Esophagus muscularis mucosa (tissue), 4 donors: ENCODE measurements around the gene VWA7. TPM values are rescaled to one million over a fixed set of nuclear protein-coding genes. Genes with fewer than 3 reads are reported as not detected.

Experiments
- DNase-seq: peaks from one replicate; pipeline ENCODE4 v3.0.0-alpha.2; 2017; ENCODE audit errors: extremely low spot score
- H3K27ac ChIP-seq, 4 donors: fragments of 200-600 bp; sonication (generic); replicated peaks in 1 of 4; 1 replicate in 3 of 4; 2 replicates in 1 of 4; pipeline ENCODE4 v1.5.1; 2016 to 2019; ENCODE audit warnings: mild to moderate bottlenecking in 1 of 4
- H3K27me3 ChIP-seq, 4 donors: fragments of 200-600 bp; sonication (generic); one replicate each; pipeline versions ENCODE4 v1.5.1 to v1.6.0; 2016 to 2019
- H3K36me3 ChIP-seq, 4 donors: fragments of 200-600 bp; sonication (generic); one replicate each; pipeline ENCODE4 v1.5.1; 2016 to 2019
- H3K4me1 ChIP-seq, 4 donors: fragments of 200-600 bp; sonication (generic); one replicate each; pipeline ENCODE4 v1.5.1; 2016 to 2019
- H3K4me3 ChIP-seq, 4 donors: fragments of 200-600 bp; sonication (generic); 1 replicate in 2 of 4; 2 replicates in 2 of 4; pipeline ENCODE4 v1.5.1; 2016 to 2019; ENCODE audit warnings: mild to moderate bottlenecking in 4 of 4, moderate library complexity in 1 of 4
- H3K9me3 ChIP-seq, 4 donors: fragments of 200-600 bp; sonication (generic); 1 replicate in 3 of 4; 2 replicates in 1 of 4; pipeline ENCODE4 v1.5.1; 2016 to 2019
- EP300 ChIP-seq: sonication (generic); formaldehyde crosslinking; IDR thresholded peaks from one replicate; pipeline ENCODE4 v1.6.1; 2017; ENCODE audit warnings: antibody characterized with exemption
- POLR2A ChIP-seq: fragments of 450-650 bp; IDR thresholded peaks from one replicate; pipeline ENCODE4 v1.6.1; 2017; ENCODE audit warnings: antibody characterized with exemption, moderate library complexity, mild to moderate bottlenecking, low read depth
- POLR2AphosphoS5 ChIP-seq, 2 donors: sonication (generic); formaldehyde crosslinking; IDR thresholded peaks; one replicate each; pipeline ENCODE4 v1.6.1; 2017; ENCODE audit warnings: antibody characterized with exemption in 2 of 2
- WGBS: methylation state at CpG from one replicate; pipeline ENCODE4 v1.1.5; 2018; 5-methylcytosine and 5-hydroxymethylcytosine counted together
- intact Hi-C: fragments of 100-400 bp; cut with DNase I; formaldehyde crosslinking; loops from one replicate; pipeline ENCODE4 v1.15.1; 2023
- total RNA-seq, 4 donors: library from RNA; depleted of rRNA; stranded (reverse); fragments of >200 nt; gene quantifications; one replicate each; pipeline versions ENCODE4 v1.1.0 to v1.2.1, GENCODE V29; 2016
- TF ChIP-seq, protein P1 (sequence below), 3 experiments: fragments of 200-600 bp in 2 of 3; fragments of 450-650 bp in 1 of 3; sonication (generic) in 2 of 3; IDR thresholded peaks; one replicate each; pipeline ENCODE4 v1.5.1; 2017 to 2019; ENCODE audit warnings: antibody characterized with exemption in 3 of 3, mild to moderate bottlenecking in 2 of 3, moderate library complexity in 1 of 3

Gene VWA7
- total RNA-seq, 4 donors from 2014 or later = 0.40 to 0.50 (median 0.45) TPM; not detected in 1

DNA sequence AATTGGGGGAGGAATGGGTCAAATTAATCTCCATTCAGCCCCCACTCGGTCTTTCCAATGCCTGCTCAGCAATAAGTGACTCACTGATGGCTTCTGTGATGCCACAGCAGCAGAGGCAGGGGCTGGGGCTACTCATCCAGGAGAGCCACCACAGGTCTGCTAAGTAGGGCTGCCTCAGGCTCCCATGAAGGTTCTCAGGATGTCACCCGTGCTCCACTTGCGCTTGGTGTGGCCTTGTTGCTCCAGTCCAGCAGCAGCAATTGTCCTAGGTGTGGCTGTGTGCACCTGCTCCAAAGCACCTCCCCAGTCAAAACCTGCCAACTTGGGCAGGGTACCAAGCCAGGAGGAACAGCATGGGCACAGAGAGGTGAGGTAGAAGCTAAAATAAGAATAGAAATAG, 55.0 kb downstream of the VWA7 start:
- peaks cover 0 to 7% (median 4%) of the 10 kb centered on the region in 4 donors for H3K4me1 ChIP-seq
- no peak for TF ChIP-seq POLR2A
- TF ChIP-seq, protein P1, sequence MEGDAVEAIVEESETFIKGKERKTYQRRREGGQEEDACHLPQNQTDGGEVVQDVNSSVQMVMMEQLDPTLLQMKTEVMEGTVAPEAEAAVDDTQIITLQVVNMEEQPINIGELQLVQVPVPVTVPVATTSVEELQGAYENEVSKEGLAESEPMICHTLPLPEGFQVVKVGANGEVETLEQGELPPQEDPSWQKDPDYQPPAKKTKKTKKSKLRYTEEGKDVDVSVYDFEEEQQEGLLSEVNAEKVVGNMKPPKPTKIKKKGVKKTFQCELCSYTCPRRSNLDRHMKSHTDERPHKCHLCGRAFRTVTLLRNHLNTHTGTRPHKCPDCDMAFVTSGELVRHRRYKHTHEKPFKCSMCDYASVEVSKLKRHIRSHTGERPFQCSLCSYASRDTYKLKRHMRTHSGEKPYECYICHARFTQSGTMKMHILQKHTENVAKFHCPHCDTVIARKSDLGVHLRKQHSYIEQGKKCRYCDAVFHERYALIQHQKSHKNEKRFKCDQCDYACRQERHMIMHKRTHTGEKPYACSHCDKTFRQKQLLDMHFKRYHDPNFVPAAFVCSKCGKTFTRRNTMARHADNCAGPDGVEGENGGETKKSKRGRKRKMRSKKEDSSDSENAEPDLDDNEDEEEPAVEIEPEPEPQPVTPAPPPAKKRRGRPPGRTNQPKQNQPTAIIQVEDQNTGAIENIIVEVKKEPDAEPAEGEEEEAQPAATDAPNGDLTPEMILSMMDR (IDR thresholded peaks at IDR 0.05) = no peak
- TF ChIP-seq EP300 = no peak
- no peak for TF ChIP-seq POLR2AphosphoS5 (IDR thresholded peaks at IDR 0.05)
- no peak overlapping the region for H3K4me3 ChIP-seq
- no peaks in the 10 kb centered on the region for H3K27me3 ChIP-seq
- DNase-seq = no peak
- intact Hi-C loops = no loop called here
- H3K27ac ChIP-seq = no peak overlapping the region
- H3K9me3 ChIP-seq = no peaks in the 10 kb centered on the region
- WGBS = 100% methylated on average over 2 of the region's 3 CpGs
- peaks cover 13 to 28% (median 14%) of the 10 kb centered on the region in 4 donors for H3K36me3 ChIP-seq

DNA sequence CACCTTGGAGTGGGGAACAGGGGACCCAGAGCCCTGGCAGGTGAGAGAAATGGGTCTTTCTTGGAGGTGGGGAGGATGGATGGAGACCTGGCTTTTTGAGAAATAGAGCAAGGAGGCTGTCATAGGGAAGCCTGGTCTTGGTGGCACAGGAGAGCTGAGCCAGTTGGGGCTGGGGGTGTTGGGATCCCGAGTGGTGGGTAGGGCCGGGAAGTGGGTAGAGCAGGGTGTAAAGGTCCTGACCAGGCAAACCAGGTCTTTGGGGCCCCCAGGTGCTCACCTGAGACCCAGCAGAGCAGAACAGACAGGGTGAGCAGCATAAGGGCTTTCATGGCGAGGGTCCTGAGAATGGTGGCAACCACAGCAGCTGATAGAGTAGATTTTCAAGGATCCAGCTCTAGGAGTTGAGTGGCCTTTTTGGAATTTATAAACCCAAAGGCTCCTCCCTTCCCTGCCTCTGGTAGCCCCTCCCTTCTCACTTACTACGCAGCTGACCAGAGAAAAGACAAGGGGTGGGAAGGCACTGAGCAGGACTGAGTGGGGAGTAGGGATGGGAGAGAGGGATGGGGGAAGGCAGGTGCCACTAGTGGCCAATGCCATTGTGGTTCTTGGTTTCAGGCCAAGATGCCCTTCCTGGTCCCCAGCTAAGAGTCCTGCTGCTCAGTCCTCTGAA, 55.6 kb downstream of the VWA7 start, which contains the start of gene LY6G6C:
TSS of gene LY6G6C (minus strand) at position 396 of the 670 bp plus-strand sequence. CDS start at position 329, 67 bp downstream.
- TF ChIP-seq, protein P1 (IDR thresholded peaks at IDR 0.05) = no peak
- TF ChIP-seq POLR2AphosphoS5 (IDR thresholded peaks at IDR 0.05) (no peak), EP300 (no peak), POLR2A (no peak)
- intact Hi-C loops = no loop called here
- no peaks in the 10 kb centered on the region for H3K4me1 ChIP-seq

DNA sequence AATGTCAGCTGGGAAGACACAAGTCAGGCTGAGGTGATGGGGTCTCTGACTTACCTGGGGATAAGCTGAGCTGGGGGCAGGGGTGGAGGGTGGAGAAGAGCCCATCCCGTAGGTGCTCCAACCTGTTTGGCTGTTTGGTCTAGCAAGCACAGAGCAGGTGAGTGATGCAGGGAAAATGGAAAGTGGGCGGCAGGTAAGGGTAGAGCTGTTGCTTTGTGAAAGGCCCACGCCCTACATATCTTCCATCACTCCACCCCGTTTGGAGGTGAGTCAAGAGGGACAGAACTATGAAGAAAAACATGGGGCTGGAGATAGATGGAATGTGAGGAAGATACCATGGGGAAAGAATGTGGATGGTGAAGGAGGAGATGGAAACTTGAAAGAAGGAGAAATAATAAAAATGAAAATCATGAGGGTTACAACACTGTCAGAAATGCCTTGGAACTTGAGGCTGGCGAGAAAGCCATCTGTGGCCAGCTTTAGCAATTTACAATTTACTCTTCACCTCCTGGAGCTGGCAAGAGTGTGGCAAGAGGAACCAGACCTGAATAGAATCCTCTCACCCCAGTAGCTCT, 56.8 kb downstream of the VWA7 start:
- 90% methylated on average over 5 of the region's 5 CpGs for WGBS
- DNase-seq = no peak
- H3K4me1 ChIP-seq = no peaks in the 10 kb centered on the region
- no peak overlapping the region for H3K27ac ChIP-seq
- H3K4me3 ChIP-seq = no peak overlapping the region
- no peaks in the 10 kb centered on the region for H3K9me3 ChIP-seq
- no peaks in the 10 kb centered on the region for H3K27me3 ChIP-seq
- peaks cover 0 to 9% (median under 1%) of the 10 kb centered on the region in 4 donors for H3K36me3 ChIP-seq
- intact Hi-C loops = no loop called here
- TF ChIP-seq EP300 (no peak), POLR2AphosphoS5 (IDR thresholded peaks at IDR 0.05) (no peak), POLR2A (no peak)
- TF ChIP-seq, protein P1 (IDR thresholded peaks at IDR 0.05) = no peak

More for the DNA sequence above, 55.6 kb downstream of the VWA7 start, which contains the start of gene LY6G6C:
- Histone ChIP-seq H3K9me3 (no peaks in the 10 kb centered on the region), H3K36me3 (peaks cover 6 to 21% (median 9%) of the 10 kb centered on the region in 4 donors), H3K27me3 (no peaks in the 10 kb centered on the region), H3K27ac (no peak within 1 kb of the TSS), H3K4me3 (no peak within 1 kb of the TSS)
- DNase-seq = no peak
- WGBS = 84% methylated on average over 4 of the region's 4 CpGs

DNA sequence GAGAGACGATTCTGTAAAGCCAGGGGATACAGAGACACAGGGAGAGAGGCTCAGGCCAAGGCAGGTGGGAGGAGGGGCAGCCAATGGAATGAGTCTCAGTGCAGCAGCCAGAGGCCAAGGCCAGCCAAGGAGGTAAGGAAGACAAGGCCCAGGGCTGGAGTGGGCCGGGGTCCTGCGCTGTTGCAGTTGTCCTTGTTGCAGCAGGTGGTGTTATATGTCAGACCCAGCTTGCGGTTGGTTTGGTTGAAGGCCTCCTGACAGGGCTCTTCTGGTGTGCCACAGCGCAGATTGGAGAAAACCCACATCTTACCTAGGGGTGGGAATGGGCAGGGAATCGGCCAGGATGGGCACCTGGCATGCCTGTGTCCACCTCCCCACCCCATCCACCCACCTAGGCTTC, 58.1 kb downstream of the VWA7 start:
- Histone ChIP-seq H3K4me3 (no peak overlapping the region), H3K4me1 (no peaks in the 10 kb centered on the region), H3K27me3 (no peaks in the 10 kb centered on the region), H3K36me3 (peaks cover 0 to under 1% (median 0%) of the 10 kb centered on the region in 4 donors), H3K27ac (no peak overlapping the region), H3K9me3 (no peaks in the 10 kb centered on the region)
- intact Hi-C loops = no loop called here
- DNase-seq = no peak
- 85% methylated on average over 6 of the region's 6 CpGs for WGBS
- no peak for TF ChIP-seq POLR2A
- no peak for TF ChIP-seq EP300
- no peak for TF ChIP-seq POLR2AphosphoS5 (IDR thresholded peaks at IDR 0.05)
- TF ChIP-seq, protein P1 (IDR thresholded peaks at IDR 0.05) = no peak
